T-helper 22 cell (primary cell): ENCODE measurements around the gene GPM6B.

Experiments
- DNase-seq: peaks from one replicate; pipeline ENCODE4 v3.0.0-alpha.2; 2020; ENCODE audit warnings: low read depth

The GPM6B gene, protein sequence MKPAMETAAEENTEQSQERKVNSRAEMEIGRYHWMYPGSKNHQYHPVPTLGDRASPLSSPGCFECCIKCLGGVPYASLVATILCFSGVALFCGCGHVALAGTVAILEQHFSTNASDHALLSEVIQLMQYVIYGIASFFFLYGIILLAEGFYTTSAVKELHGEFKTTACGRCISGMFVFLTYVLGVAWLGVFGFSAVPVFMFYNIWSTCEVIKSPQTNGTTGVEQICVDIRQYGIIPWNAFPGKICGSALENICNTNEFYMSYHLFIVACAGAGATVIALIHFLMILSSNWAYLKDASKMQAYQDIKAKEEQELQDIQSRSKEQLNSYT

GRCh38 chrX:13816643-13817627 lies at the start of gene GPM6B:
Gene GPM6B (minus strand): TSS chrX:13817093. CDS start chrX:13816904, 189 bp downstream.
- no peak for DNase-seq

GRCh38 chrX:13864264-13864663 lies 47.4 kb upstream of the GPM6B start:
- DNase-seq: no peak

GRCh38 chrX:13863324-13863723 lies 46.4 kb upstream of the GPM6B start:
- DNase-seq: no peak

DNA sequence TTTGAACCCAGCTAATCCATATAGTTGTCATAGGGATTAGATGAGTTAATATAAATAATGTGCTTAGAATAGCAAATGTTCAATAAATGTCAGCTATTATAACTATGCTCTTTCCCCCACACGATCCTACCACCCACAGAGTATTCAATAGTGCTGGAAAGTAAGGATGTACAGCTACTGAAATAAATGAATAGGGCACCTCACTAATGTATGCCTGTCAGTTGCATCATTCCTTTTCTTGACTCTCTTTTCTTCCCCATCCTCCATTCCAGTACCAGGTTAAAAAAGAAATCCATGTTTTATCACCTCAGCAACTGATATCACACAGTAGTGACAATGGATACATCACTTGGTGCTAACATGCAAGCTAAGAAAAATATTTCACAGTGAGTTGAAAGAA lies 42.8 kb upstream of the GPM6B start:
- DNase-seq: no peak

- no peak for DNase-seq
Measured at GRCh38 chrX:13857804-13858203, 40.9 kb upstream of the GPM6B start.

GRCh38 chrX:13855689-13856450 lies 39.0 kb upstream of the GPM6B start:
- DNase-seq: no peak

- no peak for DNase-seq
Measured at GRCh38 chrX:13854003-13854402, 37.1 kb upstream of the GPM6B start.

- DNase-seq: no peak
Measured at GRCh38 chrX:13852001-13852695, 35.3 kb upstream of the GPM6B start.

DNA sequence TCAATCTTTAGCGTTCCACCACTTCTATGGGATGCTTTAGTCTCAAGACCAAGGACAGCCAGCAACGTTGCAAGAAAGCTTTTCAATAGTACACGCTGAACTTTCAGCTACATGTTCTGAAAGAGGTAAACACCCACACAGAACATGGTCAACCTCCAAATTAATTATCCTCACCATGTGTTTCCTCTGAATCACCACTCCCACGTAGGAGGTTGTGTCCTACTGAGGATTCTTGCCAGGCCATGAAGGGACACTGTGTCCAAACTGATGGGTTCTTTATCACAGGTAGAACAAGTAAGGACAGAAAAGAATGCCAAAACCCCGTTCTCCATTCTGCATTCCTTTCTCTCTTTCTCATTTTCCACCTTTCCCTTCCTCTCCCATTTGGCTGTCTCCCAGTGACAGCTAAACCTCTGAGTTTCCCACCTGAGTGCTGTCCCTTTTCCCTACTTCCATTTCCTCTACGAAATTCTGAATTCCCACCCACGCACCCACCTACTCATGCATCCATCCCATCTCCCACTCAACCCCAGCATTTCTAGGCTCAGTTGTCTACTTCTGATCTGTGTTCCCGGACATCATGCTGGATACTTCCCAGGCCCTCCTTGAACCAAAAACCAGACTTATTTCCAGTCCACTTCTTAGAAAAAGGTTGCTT lies 29.0 kb upstream of the GPM6B start:
- DNase-seq: no peak

DNA sequence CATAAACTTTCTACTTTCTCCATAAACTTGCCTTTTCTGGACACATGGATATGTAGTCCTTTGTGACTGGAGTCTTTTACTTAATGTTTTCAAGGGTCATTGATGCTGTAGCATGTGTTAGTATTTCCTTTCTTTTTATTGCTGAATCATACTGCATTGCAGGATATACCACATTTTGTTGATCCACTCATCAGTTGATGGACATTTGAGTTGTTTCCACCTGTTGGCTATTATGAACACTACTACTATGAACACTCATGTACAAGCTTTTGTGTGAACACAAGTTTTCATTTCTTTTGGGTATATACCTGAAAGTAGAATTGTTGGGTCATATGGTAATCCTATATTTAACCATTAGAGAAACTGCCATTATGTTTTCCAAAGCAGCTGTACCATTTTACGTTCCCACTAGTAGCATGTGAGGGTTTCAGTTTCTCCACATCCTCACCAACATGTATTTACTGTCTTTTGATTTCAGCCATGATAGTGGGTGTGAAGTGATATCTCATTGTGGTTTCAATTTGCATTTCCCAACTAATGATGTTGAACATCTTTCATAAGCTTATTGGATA lies 26.3 kb upstream of the GPM6B start:
- DNase-seq: no peak

DNA sequence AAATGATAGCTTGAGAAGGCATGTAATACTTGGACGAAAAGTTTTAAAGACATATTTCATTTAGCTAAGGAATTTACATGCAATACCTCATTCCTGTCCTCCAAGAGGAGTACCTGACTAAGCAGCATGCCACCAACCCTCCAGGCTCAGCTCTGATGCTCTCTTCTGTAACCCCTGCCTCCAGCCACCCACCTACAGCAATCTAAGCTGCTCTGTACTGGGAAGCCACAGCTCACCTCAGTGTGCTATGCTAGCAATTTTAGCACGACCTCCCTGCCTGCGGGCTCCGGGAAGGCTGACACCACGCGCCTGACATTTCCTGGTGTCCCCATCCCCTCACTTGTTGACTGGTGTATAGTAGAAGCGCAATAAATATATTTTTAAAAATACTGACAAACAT lies 23.2 kb upstream of the GPM6B start:
- DNase-seq: no peak

GRCh38 chrX:13837290-13837745 lies 20.4 kb upstream of the GPM6B start:
- DNase-seq: no peak

GRCh38 chrX:13836575-13836974 lies 19.7 kb upstream of the GPM6B start:
- DNase-seq: no peak

DNA sequence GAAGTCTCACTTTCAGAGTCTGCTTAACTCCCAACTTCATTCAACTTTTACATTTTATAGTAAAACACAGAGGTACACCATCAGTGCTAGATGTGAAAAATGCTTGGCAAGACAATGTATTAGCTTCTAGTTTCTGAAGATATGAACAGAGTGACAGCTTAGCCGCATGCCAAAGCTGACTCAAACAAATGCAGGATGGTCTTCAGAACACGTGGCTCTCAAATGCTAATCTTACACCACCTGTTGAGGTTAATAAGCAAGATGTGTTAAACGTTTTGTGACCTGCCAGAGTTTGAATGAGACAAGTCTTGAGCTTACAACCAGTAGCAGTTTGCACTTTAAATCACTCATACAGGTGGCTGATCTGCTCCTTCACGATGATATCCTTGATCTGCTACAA lies 18.9 kb upstream of the GPM6B start:
- DNase-seq: no peak

- DNase-seq: no peak
Measured at GRCh38 chrX:13834355-13834754, 17.5 kb upstream of the GPM6B start.

DNA sequence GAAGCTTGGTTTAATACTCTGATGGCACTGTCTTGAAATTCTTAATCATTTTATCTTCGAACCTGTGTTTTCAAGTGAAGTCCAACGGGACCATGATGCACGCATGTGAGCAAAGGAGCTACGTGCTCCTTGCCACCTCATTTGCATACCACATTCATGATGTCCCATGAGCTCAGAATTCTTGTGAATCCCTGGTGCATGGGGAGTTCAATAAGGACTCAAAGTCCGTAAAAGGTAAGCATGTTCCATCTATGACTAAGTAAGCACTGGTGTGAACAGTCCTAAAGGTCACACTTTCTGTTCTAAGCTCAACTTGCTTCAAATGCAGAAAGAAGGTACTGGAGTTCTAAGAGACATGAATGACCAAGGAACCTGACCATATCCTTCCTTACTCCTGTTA lies 13.1 kb upstream of the GPM6B start:
- no peak for DNase-seq

DNA sequence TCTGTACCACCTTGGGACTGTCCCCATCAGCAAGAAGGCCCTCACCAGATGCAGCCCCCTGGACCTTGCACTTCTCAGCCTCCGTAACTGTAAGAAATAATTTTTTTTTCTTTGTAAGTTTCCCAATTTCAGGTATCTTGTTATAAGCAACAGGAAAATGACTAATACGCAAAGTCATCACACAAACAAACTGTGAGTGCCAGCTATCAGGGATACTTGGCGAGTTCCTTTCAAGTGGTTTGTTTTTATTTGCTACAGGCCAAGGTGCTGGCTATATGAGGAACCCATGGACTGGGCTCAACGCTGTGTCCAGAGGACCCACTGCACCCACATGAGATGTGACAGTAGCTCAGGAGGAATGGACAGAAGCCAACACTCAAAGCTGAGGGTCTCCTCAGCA lies 11.5 kb upstream of the GPM6B start:
- DNase-seq: no peak

DNA sequence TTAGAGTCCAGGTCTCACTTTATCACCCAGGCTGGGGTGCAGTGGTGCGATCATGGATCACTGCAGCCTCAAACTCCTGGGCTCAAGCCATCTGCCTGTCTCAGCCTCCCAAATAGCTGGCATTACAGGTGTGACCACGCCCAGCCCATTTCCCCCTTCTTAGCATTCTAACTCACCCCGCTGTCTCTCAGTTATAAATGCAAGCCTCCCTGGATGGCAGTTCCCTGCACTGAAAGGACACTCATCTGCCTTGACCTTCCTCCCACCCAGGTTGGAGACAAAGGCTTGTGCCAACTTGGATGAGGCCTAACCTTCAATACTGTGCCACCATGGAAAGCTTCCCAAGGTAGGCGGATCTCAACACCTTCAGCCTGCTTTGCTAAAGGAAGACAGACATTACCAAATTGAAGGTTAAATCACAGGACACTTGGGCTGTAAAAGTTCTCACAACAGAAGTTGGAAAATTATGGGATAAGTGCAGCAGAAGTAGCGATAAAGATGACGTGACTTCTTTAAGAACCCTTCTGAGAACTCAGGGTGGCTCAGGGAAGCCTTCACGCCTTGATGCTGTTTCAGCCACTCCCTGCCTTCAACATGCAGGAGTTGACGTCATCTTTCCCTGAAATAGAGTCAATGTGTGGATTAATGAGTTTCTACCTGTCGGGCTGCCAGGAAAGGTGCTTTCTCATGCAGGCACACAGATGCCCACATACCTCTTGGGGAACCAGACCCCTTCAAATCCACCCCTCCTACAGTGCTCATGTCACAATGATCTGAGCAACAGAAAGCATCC lies 10.6 kb upstream of the GPM6B start:
- DNase-seq: no peak

GRCh38 chrX:13826770-13827169 lies 9.9 kb upstream of the GPM6B start:
- DNase-seq: no peak

DNA sequence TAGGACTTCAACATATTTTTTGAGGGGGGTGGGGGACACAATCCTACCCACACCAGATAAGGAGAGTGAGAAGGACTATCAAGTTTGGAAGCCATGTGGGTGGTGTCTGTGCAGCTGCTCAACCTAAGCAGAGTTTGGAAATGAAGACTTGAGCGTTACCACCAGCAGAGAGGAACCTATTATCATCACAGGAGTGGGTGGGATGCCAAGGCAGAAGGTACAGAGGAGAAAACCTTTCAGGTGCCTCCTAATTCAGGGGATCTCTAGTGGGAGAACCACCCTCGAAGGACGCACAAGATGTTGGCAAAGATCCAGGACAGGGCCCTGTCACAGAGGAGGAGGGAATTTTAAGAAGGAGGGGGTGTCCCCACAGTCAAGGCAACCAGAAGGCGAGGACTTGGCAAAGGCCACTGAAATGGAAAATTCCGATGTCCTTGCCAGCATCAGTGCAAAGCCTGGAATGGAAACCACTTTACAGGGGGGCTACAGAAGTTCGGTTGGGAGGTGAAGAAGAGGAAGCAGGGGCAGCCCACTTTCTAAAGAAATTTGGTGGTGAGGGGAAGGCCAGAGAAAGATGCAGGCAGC lies 8.4 kb upstream of the GPM6B start:
- DNase-seq: no peak
